ENCODE measurements around the gene S100A6.

S100A6 gene

DNA sequence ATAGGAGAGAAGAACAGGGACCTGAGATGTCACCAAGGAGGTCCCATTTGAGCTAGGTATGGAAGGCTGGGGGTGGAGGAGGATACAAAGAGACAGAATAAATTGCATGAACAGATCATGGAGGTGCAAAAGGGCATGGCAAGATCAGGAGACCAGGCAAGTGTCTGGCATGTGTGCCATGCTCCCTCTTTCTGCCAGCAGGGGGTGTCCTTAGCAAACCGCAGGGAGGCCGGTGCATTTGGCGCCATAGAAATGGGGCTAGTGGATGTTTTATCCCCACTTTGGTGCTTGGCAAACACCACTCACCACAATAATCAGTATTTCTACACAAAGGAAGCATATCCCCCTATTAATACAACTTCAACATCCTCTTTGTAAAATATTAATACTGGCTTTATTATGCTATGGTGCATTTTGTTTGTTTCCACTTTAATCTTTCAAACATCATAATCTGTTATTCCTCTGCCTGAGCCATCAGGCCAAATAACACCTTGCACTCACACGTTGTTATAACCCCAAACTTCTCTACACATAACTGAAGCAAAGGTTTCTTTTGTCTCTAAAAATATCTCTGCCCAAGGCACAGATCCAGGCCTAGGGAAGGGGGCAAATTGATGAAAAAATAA, 25.9 kb downstream of the S100A6 start:
- 80% methylated on average over 1 of the region's 4 CpGs; no CpG with 5 or more reads in 1 of the 2 experiments for WGBS, 2 experiments (ENCODE audit: insufficient coverage in 2 of 2)
- Histone ChIP-seq H3K4me1 (ENCODE audit: control insufficient read depth, insufficient read depth, low read length, poor library complexity, severe bottlenecking) (peaks cover 18% of the 10 kb centered on the region), H3K4me3 (ENCODE audit: extremely low read depth, insufficient read depth, low read length, poor library complexity, severe bottlenecking) (no peak overlapping the region), H3K27ac (ENCODE audit: low read depth, low read length, severe bottlenecking) (no peak overlapping the region), H3K9me3 (ENCODE audit: control insufficient read depth, low read length) (no peaks in the 10 kb centered on the region), H3K36me3 (ENCODE audit: control insufficient read depth, insufficient read depth, low read length) (no peaks in the 10 kb centered on the region)

- Histone ChIP-seq H3K4me3 (ENCODE audit: extremely low read depth, insufficient read depth, low read length, poor library complexity, severe bottlenecking) (no peak overlapping the region), H3K4me1 (ENCODE audit: control insufficient read depth, insufficient read depth, low read length, poor library complexity, severe bottlenecking) (peaks cover 18% of the 10 kb centered on the region), H3K27ac (ENCODE audit: low read depth, low read length, severe bottlenecking) (no peak overlapping the region), H3K9me3 (ENCODE audit: control insufficient read depth, low read length) (no peaks in the 10 kb centered on the region), H3K36me3 (ENCODE audit: control insufficient read depth, insufficient read depth, low read length) (no peaks in the 10 kb centered on the region)
- WGBS, 2 experiments (ENCODE audit: insufficient coverage in 2 of 2) = 93 to 96% methylated on average over 3 of the region's 3 CpGs
Observed at GRCh38 chr1:153509036-153509435, 26.8 kb downstream of the S100A6 start.

DNA sequence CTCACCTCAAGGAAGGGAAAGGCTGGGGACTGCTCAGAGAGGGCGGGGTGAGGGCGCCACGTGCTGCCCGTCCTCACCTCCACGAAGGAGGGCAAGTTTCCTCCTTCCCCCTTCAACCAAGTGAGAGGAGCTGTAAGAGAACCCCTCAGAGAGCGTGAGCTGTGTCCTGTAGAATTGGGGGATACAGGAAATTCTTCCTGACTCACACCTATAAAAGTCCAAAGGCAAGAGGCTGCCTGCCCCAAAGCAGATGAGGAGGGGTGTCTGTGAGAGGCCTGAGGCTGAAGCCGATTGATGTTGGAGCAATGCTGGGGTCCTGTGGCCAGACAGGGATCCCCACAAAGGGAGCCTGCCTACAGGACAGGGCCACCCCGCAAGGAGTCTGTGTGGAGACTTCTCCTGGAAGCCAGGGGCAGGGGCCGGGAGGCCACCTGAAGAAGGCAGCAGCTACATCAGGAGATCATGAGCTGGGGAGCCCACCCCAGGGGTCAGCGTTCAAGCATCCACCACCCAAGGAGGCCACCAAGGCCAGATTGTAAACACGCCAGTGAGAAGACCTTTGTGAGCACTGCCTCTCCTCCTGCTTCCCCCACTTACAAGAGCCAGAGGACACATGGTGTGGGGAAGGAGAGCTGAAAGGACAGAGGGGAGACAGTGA, 27.7 kb downstream of the S100A6 start:
- Histone ChIP-seq H3K27ac (ENCODE audit: low read depth, low read length, severe bottlenecking) (no peak overlapping the region), H3K4me1 (ENCODE audit: control insufficient read depth, insufficient read depth, low read length, poor library complexity, severe bottlenecking) (peaks cover 18% of the 10 kb centered on the region), H3K9me3 (ENCODE audit: control insufficient read depth, low read length) (no peaks in the 10 kb centered on the region), H3K4me3 (ENCODE audit: extremely low read depth, insufficient read depth, low read length, poor library complexity, severe bottlenecking) (no peak overlapping the region), H3K36me3 (ENCODE audit: control insufficient read depth, insufficient read depth, low read length) (no peaks in the 10 kb centered on the region)
- 94% methylated on average over 4 to 8 of the region's 11 CpGs for WGBS, 2 experiments (ENCODE audit: insufficient coverage in 2 of 2)

GRCh38 chr1:153506831-153507413, 28.9 kb downstream of the S100A6 start:
- no peaks in the 10 kb centered on the region for H3K9me3 ChIP-seq (ENCODE audit: control insufficient read depth, low read length)
- peak overlapping the region; percentile 13 for H3K27ac ChIP-seq (ENCODE audit: low read depth, low read length, severe bottlenecking)
- peaks cover 18% of the 10 kb centered on the region for H3K4me1 ChIP-seq (ENCODE audit: control insufficient read depth, insufficient read depth, low read length, poor library complexity, severe bottlenecking)
- WGBS, 2 experiments (ENCODE audit: insufficient coverage in 2 of 2) = 71 to 78% methylated on average over 4 of the region's 7 CpGs
- no peak overlapping the region for H3K4me3 ChIP-seq (ENCODE audit: extremely low read depth, insufficient read depth, low read length, poor library complexity, severe bottlenecking)
- no peaks in the 10 kb centered on the region for H3K36me3 ChIP-seq (ENCODE audit: control insufficient read depth, insufficient read depth, low read length)

DNA sequence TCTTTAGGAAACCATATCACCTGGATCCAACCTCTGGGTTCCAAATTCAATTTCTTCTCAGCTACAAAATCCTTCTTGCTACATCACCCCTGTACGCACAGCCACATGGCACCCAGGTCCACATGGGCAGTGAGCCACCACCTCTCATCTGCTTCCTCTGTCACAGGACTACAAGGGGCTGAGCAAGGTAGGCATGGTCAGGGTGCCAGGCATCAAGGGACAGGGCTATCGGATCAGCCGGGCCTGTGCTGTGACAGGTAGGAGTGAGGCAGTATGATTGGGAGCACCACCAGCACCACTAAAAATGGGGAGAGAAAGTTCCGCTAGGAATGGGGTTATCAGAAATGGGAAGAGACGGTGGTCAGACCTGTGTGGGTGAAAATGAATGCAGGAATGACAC, 29.4 kb downstream of the S100A6 start:
- peaks cover 18% of the 10 kb centered on the region for H3K4me1 ChIP-seq (ENCODE audit: control insufficient read depth, insufficient read depth, low read length, poor library complexity, severe bottlenecking)
- no peak overlapping the region for H3K27ac ChIP-seq (ENCODE audit: low read depth, low read length, severe bottlenecking)
- H3K4me3 ChIP-seq (ENCODE audit: extremely low read depth, insufficient read depth, low read length, poor library complexity, severe bottlenecking) = no peak overlapping the region
- no peaks in the 10 kb centered on the region for H3K9me3 ChIP-seq (ENCODE audit: control insufficient read depth, low read length)
- H3K36me3 ChIP-seq (ENCODE audit: control insufficient read depth, insufficient read depth, low read length) = no peaks in the 10 kb centered on the region
- WGBS, 2 experiments (ENCODE audit: insufficient coverage in 2 of 2) = 92 to 96% methylated on average over 3 to 4 of the region's 5 CpGs

GRCh38 chr1:153505576-153505975, 30.2 kb downstream of the S100A6 start:
- Histone ChIP-seq H3K4me1 (ENCODE audit: control insufficient read depth, insufficient read depth, low read length, poor library complexity, severe bottlenecking) (peaks cover 18% of the 10 kb centered on the region), H3K36me3 (ENCODE audit: control insufficient read depth, insufficient read depth, low read length) (no peaks in the 10 kb centered on the region), H3K4me3 (ENCODE audit: extremely low read depth, insufficient read depth, low read length, poor library complexity, severe bottlenecking) (no peak overlapping the region), H3K9me3 (ENCODE audit: control insufficient read depth, low read length) (no peaks in the 10 kb centered on the region), H3K27ac (ENCODE audit: low read depth, low read length, severe bottlenecking) (no peak overlapping the region)
- WGBS, 2 experiments (ENCODE audit: insufficient coverage in 2 of 2) = 100% methylated on average over 1 of the region's 1 CpG; no CpG with 5 or more reads in 1 of the 2 experiments

- H3K4me1 ChIP-seq (ENCODE audit: control insufficient read depth, insufficient read depth, low read length, poor library complexity, severe bottlenecking) = peaks cover 18% of the 10 kb centered on the region
- H3K9me3 ChIP-seq (ENCODE audit: control insufficient read depth, low read length) = no peaks in the 10 kb centered on the region
- WGBS, 2 experiments (ENCODE audit: insufficient coverage in 2 of 2) = no CpG with 5 or more reads among the region's 3 CpGs
- no peak overlapping the region for H3K27ac ChIP-seq (ENCODE audit: low read depth, low read length, severe bottlenecking)
- H3K4me3 ChIP-seq (ENCODE audit: extremely low read depth, insufficient read depth, low read length, poor library complexity, severe bottlenecking) = no peak overlapping the region
- H3K36me3 ChIP-seq (ENCODE audit: control insufficient read depth, insufficient read depth, low read length) = no peaks in the 10 kb centered on the region
Observed at GRCh38 chr1:153503766-153504165, 32.0 kb downstream of the S100A6 start.

DNA sequence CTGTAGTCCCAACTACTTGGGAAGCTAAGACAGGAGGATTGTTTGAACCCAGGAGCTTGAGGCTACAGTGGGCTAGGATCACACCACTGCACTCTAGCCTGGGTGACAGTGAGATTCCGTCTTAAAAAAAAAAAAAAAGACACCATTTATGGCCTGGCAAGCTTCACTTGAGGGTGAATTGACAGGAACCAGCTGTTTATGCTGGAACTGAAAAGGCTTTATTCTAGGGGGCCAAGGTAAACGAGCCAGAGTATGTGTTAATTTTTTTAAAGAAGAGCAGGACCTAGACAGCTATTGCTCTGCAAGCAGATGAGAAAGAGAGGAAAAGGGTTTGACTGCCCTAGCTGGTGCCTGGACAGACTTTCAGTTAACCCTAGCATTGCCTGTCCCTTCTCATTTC, 37.0 kb downstream of the S100A6 start:
- Histone ChIP-seq H3K36me3 (ENCODE audit: control insufficient read depth, insufficient read depth, low read length) (no peaks in the 10 kb centered on the region), H3K27ac (ENCODE audit: low read depth, low read length, severe bottlenecking) (no peak overlapping the region), H3K4me3 (ENCODE audit: extremely low read depth, insufficient read depth, low read length, poor library complexity, severe bottlenecking) (no peak overlapping the region), H3K9me3 (ENCODE audit: control insufficient read depth, low read length) (no peaks in the 10 kb centered on the region), H3K4me1 (ENCODE audit: control insufficient read depth, insufficient read depth, low read length, poor library complexity, severe bottlenecking) (no peaks in the 10 kb centered on the region)
- 38 to 55% methylated on average over 1 to 2 of the region's 2 CpGs for WGBS, 2 experiments (ENCODE audit: insufficient coverage in 2 of 2)

DNA sequence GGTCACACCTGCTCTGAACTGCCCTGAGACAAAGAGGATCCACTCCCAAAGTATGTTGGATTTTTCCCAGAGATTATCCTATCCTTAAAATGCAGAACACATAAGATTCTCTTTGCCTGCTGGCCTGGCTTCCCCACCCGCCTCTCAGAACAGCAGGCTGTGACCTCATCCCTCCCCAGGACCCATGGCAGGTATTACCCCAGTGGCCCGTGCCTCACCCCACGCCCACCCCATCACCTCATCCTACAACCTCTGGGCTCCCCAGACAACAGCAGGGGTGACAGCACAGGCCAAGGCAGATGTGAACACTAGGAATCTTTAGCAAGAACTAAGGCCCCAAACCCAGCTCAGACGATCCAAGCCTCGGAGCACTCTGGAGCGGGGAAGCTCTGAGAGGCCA, 40.3 kb downstream of the S100A6 start:
- no peaks in the 10 kb centered on the region for H3K9me3 ChIP-seq (ENCODE audit: control insufficient read depth, low read length)
- no peak overlapping the region for H3K4me3 ChIP-seq (ENCODE audit: extremely low read depth, insufficient read depth, low read length, poor library complexity, severe bottlenecking)
- H3K4me1 ChIP-seq (ENCODE audit: control insufficient read depth, insufficient read depth, low read length, poor library complexity, severe bottlenecking) = no peaks in the 10 kb centered on the region
- WGBS, 2 experiments (ENCODE audit: insufficient coverage in 2 of 2) = 85 to 89% methylated on average over 5 to 6 of the region's 6 CpGs
- H3K36me3 ChIP-seq (ENCODE audit: control insufficient read depth, insufficient read depth, low read length) = no peaks in the 10 kb centered on the region
- no peak overlapping the region for H3K27ac ChIP-seq (ENCODE audit: low read depth, low read length, severe bottlenecking)

- no peaks in the 10 kb centered on the region for H3K4me1 ChIP-seq (ENCODE audit: control insufficient read depth, insufficient read depth, low read length, poor library complexity, severe bottlenecking)
- no peak overlapping the region for H3K4me3 ChIP-seq (ENCODE audit: extremely low read depth, insufficient read depth, low read length, poor library complexity, severe bottlenecking)
- H3K9me3 ChIP-seq (ENCODE audit: control insufficient read depth, low read length) = no peaks in the 10 kb centered on the region
- 44 to 47% methylated on average over 5 to 6 of the region's 6 CpGs for WGBS, 2 experiments (ENCODE audit: insufficient coverage in 2 of 2)
- no peak overlapping the region for H3K27ac ChIP-seq (ENCODE audit: low read depth, low read length, severe bottlenecking)
- H3K36me3 ChIP-seq (ENCODE audit: control insufficient read depth, insufficient read depth, low read length) = no peaks in the 10 kb centered on the region
Observed at GRCh38 chr1:153494976-153495535, 40.7 kb downstream of the S100A6 start.
